ENCODE results near the gene SLC25A38.
A peak's percentile ranks its signal among the peaks of the same experiment; 100 is the strongest.

The SLC25A38 gene

GRCh38 chr3:39376959-39377634 is 6.1 kb upstream of the SLC25A38 start:
- no peak for DNase-seq (ENCODE audit: low read depth)

GRCh38 chr3:39378088-39378487 is 5.1 kb upstream of the SLC25A38 start:
- peak; percentile 30 for DNase-seq (ENCODE audit: low read depth)

- no peak for DNase-seq (ENCODE audit: low read depth)
Measured at GRCh38 chr3:39378957-39379777, 4.0 kb upstream of the SLC25A38 start.

GRCh38 chr3:39379778-39380155 is 3.4 kb upstream of the SLC25A38 start:
- no peak for DNase-seq (ENCODE audit: low read depth)

- no peak for DNase-seq (ENCODE audit: low read depth)
Measured at GRCh38 chr3:39381432-39381831, 1.7 kb upstream of the SLC25A38 start.

GRCh38 chr3:39383881-39384664 is 903 bp downstream of the SLC25A38 start:
- DNase-seq (ENCODE audit: low read depth): peak; percentile 88

GRCh38 chr3:39384665-39385000 is 1.5 kb downstream of the SLC25A38 start:
- DNase-seq (ENCODE audit: low read depth): no peak

GRCh38 chr3:39385456-39386090 is 2.4 kb downstream of the SLC25A38 start:
- no peak for DNase-seq (ENCODE audit: low read depth)

GRCh38 chr3:39386318-39386717 is 3.1 kb downstream of the SLC25A38 start:
- no peak for DNase-seq (ENCODE audit: low read depth)

GRCh38 chr3:39387411-39387975 is 4.3 kb downstream of the SLC25A38 start:
- DNase-seq (ENCODE audit: low read depth): no peak

GRCh38 chr3:39388153-39388552 is 5.0 kb downstream of the SLC25A38 start:
- DNase-seq (ENCODE audit: low read depth): no peak

GRCh38 chr3:39388741-39389248 is 5.6 kb downstream of the SLC25A38 start:
- no peak for DNase-seq (ENCODE audit: low read depth)

- no peak for DNase-seq (ENCODE audit: low read depth)
Measured at GRCh38 chr3:39390181-39390580, 7.0 kb downstream of the SLC25A38 start.

GRCh38 chr3:39396690-39397089 is 13.5 kb downstream of the SLC25A38 start:
- DNase-seq (ENCODE audit: low read depth): no peak

- no peak for DNase-seq (ENCODE audit: low read depth)
Measured at GRCh38 chr3:39398700-39399099, 15.5 kb downstream of the SLC25A38 start.

GRCh38 chr3:39401983-39402382 is 18.8 kb downstream of the SLC25A38 start:
- no peak for DNase-seq (ENCODE audit: low read depth)

GRCh38 chr3:39404943-39405686 is 21.9 kb downstream of the SLC25A38 start:
- no peak for DNase-seq (ENCODE audit: low read depth)

GRCh38 chr3:39405687-39406367 is 22.7 kb downstream of the SLC25A38 start:
- DNase-seq (ENCODE audit: low read depth): no peak

GRCh38 chr3:39406368-39407258 is 23.4 kb downstream of the SLC25A38 start, which contains the start of gene RPSA:
Gene RPSA, plus strand, starts transcription at chr3:39406720. Its CDS starts 934 bp downstream, at chr3:39407654.
- peak; percentile 94 for DNase-seq (ENCODE audit: low read depth)

Measured in activated T-helper 1 cell treated with Interleukin-2 at 50 U/mL for 16 hours (primary cell).